SH-SY5Y (cell line): ENCODE measurements around the gene SCYL1.

Source experiments
- GATA2 ChIP-seq: IDR thresholded peaks from 2 replicates; pipeline ENCODE4 v1.6.1; 2011; ENCODE audit warnings: mild to moderate bottlenecking, low read depth, low read length
- GATA3 ChIP-seq: IDR thresholded peaks from 2 replicates; pipeline ENCODE4 v1.6.1; 2011; ENCODE audit warnings: low read depth, mild to moderate bottlenecking, low read length, moderate library complexity

DNA sequence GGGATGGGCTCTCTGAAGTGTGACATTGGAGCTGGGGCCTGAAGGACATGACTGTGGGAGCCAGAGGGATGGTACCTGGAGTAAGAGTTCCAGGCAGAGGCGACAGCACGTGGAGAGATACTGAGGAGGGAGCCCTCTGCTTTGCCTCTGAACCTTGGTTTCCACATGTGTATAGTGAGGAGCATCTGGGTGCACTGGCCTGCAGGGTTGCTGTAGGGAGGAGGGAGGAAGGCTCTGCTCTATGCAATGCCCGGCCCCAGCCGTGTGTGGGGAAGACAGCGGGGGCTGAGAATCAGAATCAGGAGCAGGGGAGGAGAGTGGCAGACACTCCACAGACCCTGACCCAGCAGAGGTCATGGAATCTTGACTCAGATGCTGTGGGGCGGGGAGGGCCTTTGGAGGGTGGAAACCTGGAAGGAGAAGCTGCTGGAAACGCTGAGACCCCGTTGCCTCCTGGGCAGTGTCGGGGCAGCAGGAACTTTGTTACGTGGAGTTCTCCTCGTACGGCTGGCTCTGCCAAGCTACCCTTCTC, 4.0 kb downstream of the SCYL1 start:
- TF ChIP-seq GATA2 (no peak), GATA3 (no peak)
